Activated CD4-positive, alpha-beta T cell treated with anti-CD3 and anti-CD28 coated beads for 48 hours (primary cell): ENCODE data around the gene PATJ.

ENCODE experiments used
- DNase-seq: peaks from one replicate; pipeline ENCODE4 v3.0.0-alpha.2; 2020

PATJ gene

GRCh38 chr1:62057230-62057629 is 314.9 kb downstream of the PATJ start:
- no peak for DNase-seq

GRCh38 chr1:62057641-62058290 is 315.5 kb downstream of the PATJ start:
- DNase-seq: no peak

GRCh38 chr1:62058956-62059355 is 316.7 kb downstream of the PATJ start:
- no peak for DNase-seq

GRCh38 chr1:62062087-62062486 is 319.8 kb downstream of the PATJ start:
- no peak for DNase-seq

- no peak for DNase-seq
Observed at GRCh38 chr1:62064829-62065407, 322.6 kb downstream of the PATJ start.

GRCh38 chr1:62066713-62067112 is 324.4 kb downstream of the PATJ start:
- no peak for DNase-seq

GRCh38 chr1:62068416-62068843 is 326.1 kb downstream of the PATJ start:
- no peak for DNase-seq

- DNase-seq: no peak
Observed at GRCh38 chr1:62068978-62069377, 326.7 kb downstream of the PATJ start.

GRCh38 chr1:62070384-62071011 is 328.2 kb downstream of the PATJ start:
- DNase-seq: peak; percentile 17

- DNase-seq: no peak
Observed at GRCh38 chr1:62071695-62072094, 329.4 kb downstream of the PATJ start.

- DNase-seq: no peak
Observed at GRCh38 chr1:62076286-62076685, 334.0 kb downstream of the PATJ start.

- DNase-seq: no peak
Observed at GRCh38 chr1:62077821-62078220, 335.5 kb downstream of the PATJ start.

- DNase-seq: peak; percentile 49
Observed at GRCh38 chr1:62082456-62083363, 340.4 kb downstream of the PATJ start.

GRCh38 chr1:62084310-62084890 is 342.1 kb downstream of the PATJ start:
- DNase-seq: no peak

- DNase-seq: no peak
Observed at GRCh38 chr1:62088439-62088838, 346.2 kb downstream of the PATJ start.

- no peak for DNase-seq
Observed at GRCh38 chr1:62089570-62089969, 347.3 kb downstream of the PATJ start.

- no peak for DNase-seq
Observed at GRCh38 chr1:62090016-62090415, 347.7 kb downstream of the PATJ start.

GRCh38 chr1:62092110-62092509 is 349.8 kb downstream of the PATJ start:
- DNase-seq: no peak

GRCh38 chr1:62093261-62093660 is 351.0 kb downstream of the PATJ start:
- no peak for DNase-seq

- DNase-seq: no peak
Observed at GRCh38 chr1:62097464-62097863, 355.2 kb downstream of the PATJ start.

- DNase-seq: no peak
Observed at GRCh38 chr1:62100442-62100841, 358.2 kb downstream of the PATJ start.

- no peak for DNase-seq
Observed at GRCh38 chr1:62103846-62104245, 361.6 kb downstream of the PATJ start.

GRCh38 chr1:62107923-62108322 is 365.6 kb downstream of the PATJ start:
- DNase-seq: no peak
